ENCODE results near the gene SCGB1D4.
"Not testable (repeated sequence)": the region's sequence is repeated elsewhere in the genome, so short reads cannot be mapped to it uniquely, and the experiment has no call there.

Gene SCGB1D4

DNA sequence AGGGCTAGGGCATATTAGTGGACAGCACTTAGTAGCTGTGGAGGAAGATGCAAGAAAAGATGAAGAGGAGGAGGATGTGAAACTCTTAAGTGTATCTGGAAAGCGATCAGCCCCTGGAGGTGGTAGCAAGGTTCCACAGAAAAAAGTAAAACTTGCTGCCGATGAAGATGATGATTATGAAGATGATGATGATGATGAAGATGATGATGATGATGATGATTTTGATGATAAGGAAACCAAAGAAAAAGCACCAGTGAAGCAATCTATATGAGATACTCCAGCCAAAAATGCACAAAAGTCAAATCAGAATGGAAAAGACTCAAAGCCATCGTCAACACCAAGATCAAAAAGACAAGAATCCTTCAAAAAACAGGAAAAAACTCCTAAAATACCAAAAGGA is 32.4 kb upstream of the SCGB1D4 start:
- H3K9me3 ChIP-seq (ENCODE audit: control insufficient read depth in 1 of 2, low read length in 2 of 2); H3K4me3 ChIP-seq (ENCODE audit: low read depth in 1 of 2, low read length in 2 of 2); H3K27ac ChIP-seq (ENCODE audit: low read depth, low read length); H3K36me3 ChIP-seq (ENCODE audit: control insufficient read depth in 1 of 2, insufficient read depth in 2 of 2, low read length in 2 of 2); H3K27me3 ChIP-seq (ENCODE audit: control insufficient read depth in 1 of 2, insufficient read depth in 2 of 2, low read length in 2 of 2); H3K9ac ChIP-seq (ENCODE audit: low read depth in 1 of 2, low read length in 2 of 2); H3K4me1 ChIP-seq (ENCODE audit: control insufficient read depth in 1 of 2, insufficient read depth in 2 of 2, low read length in 2 of 2): not testable (repeated sequence)

DNA sequence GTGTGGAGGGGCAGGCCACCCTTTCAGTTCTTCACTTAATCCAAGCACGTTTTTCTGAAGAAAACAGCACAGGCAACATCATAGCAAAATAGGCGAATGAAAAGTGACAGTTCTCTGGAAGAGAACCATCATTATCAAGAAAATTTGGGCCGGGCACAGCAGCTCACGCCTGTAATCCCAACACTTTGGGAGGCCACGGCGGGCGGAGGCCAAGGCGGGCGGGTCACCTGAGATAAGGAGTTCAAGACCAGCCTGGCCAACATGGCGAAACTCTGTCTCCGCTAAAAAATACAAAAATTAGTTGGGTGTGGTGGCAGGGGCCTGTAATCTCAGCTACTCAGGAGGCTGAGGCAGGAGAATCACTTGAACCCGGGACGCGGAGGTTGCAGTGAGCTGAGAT is 28.7 kb upstream of the SCGB1D4 start:
- H3K4me1 ChIP-seq (ENCODE audit: control insufficient read depth in 1 of 2, insufficient read depth in 2 of 2, low read length in 2 of 2); H3K9me3 ChIP-seq (ENCODE audit: control insufficient read depth in 1 of 2, low read length in 2 of 2); H3K27ac ChIP-seq (ENCODE audit: low read depth, low read length); H3K36me3 ChIP-seq (ENCODE audit: control insufficient read depth in 1 of 2, insufficient read depth in 2 of 2, low read length in 2 of 2); H3K27me3 ChIP-seq (ENCODE audit: control insufficient read depth in 1 of 2, insufficient read depth in 2 of 2, low read length in 2 of 2); H3K4me3 ChIP-seq (ENCODE audit: low read depth in 1 of 2, low read length in 2 of 2); H3K9ac ChIP-seq (ENCODE audit: low read depth in 1 of 2, low read length in 2 of 2): not testable (repeated sequence)

DNA sequence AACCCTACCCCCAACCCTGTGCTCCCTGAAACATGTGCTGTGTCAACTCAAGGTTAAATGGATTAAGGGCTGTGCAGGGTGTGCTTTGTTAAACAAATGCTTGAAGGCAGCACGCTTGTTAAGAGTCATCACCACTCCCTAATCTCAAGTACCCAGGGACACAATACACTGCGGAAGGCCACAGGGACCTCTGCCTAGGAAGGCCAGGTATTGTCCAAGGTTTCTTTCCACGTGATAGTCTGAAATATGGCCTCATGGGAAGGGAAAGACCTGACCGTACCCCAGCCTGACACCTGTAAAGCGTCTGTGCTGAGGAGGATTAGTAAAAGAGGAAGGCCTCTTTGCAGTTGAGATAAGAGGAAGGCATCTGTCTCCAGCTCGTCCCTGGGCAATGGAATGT is 27.8 kb upstream of the SCGB1D4 start:
- H3K9ac ChIP-seq (ENCODE audit: low read depth in 1 of 2, low read length in 2 of 2); H3K4me1 ChIP-seq (ENCODE audit: control insufficient read depth in 1 of 2, insufficient read depth in 2 of 2, low read length in 2 of 2); H3K4me3 ChIP-seq (ENCODE audit: low read depth in 1 of 2, low read length in 2 of 2); H3K27ac ChIP-seq (ENCODE audit: low read depth, low read length); H3K9me3 ChIP-seq (ENCODE audit: control insufficient read depth in 1 of 2, low read length in 2 of 2); H3K36me3 ChIP-seq (ENCODE audit: control insufficient read depth in 1 of 2, insufficient read depth in 2 of 2, low read length in 2 of 2); H3K27me3 ChIP-seq (ENCODE audit: control insufficient read depth in 1 of 2, insufficient read depth in 2 of 2, low read length in 2 of 2): not testable (repeated sequence)

DNA sequence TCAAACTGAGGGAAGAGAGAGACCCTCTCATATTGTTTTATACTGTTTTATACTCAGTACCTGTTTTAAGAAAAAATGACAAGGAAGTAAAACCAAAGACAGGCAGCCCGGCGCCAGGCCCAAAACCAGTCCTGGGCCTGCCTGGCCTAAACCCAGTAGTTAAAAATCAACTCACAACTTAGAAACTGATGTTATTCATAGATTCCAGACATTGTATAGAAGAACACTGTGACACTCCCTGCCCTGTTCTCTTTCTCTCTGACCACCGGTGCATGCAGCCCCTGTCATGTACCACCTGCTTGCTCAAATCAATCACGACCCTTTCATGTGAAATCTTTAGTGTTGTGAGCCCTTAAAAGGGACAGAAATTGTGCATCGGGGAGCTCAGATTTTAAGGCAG is 26.9 kb upstream of the SCGB1D4 start:
- not testable (repeated sequence) for H3K9ac ChIP-seq (ENCODE audit: low read depth in 1 of 2, low read length in 2 of 2); H3K27me3 ChIP-seq (ENCODE audit: control insufficient read depth in 1 of 2, insufficient read depth in 2 of 2, low read length in 2 of 2); H3K9me3 ChIP-seq (ENCODE audit: control insufficient read depth in 1 of 2, low read length in 2 of 2)

DNA sequence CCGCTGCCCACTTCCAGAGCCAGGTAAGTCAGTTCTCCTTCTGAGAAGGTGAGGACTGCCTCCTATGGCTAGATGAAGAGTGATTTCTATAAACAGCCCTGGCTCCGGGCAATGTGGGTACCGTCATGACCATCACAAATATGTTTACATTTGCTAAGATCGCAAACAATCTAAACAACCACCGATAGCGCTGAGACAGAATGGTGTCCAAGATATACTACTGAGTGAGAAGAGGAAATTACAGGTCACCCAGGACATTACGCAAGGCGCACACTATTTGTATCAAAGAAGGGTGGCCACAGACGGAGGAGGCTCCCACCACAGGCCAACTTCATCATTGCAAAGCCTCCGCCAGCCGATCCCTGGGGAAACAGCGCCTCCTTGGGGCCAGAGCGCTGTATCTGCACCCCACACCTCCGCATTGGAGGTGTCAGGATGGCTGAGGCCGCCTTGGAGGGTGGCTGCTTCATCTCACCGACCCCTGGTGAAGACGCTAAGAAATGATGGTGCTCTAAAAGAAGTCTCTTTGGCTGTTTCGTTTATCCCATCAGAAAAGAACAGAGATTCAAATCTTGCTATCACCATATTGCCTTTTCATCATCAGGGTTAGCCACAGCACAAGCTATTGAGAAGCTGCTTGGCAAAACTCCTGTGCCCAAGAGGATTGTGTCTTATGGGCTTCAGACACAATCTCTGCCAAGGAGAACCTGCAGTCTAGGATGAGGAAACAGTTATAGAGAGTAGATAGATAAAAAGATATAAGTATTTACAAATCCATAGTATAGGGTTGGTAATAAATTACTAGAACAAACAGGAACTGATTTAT is 26.1 kb upstream of the SCGB1D4 start:
- no peaks in the 10 kb centered on the region for H3K27me3 ChIP-seq (ENCODE audit: control insufficient read depth in 1 of 2, insufficient read depth in 2 of 2, low read length in 2 of 2)
- no peak overlapping the region for H3K4me3 ChIP-seq (ENCODE audit: low read depth in 1 of 2, low read length in 2 of 2)
- H3K9me3 ChIP-seq (ENCODE audit: control insufficient read depth in 1 of 2, low read length in 2 of 2): no peaks in the 10 kb centered on the region
- no peak overlapping the region for H3K9ac ChIP-seq (ENCODE audit: low read depth in 1 of 2, low read length in 2 of 2)
- H3K4me1 ChIP-seq (ENCODE audit: control insufficient read depth in 1 of 2, insufficient read depth in 2 of 2, low read length in 2 of 2): no peaks in the 10 kb centered on the region
- no peak overlapping the region for H3K27ac ChIP-seq (ENCODE audit: low read depth, low read length)
- no peaks in the 10 kb centered on the region for H3K36me3 ChIP-seq (ENCODE audit: control insufficient read depth in 1 of 2, insufficient read depth in 2 of 2, low read length in 2 of 2)

More for the DNA sequence above, 26.9 kb upstream of the SCGB1D4 start:
- not testable (repeated sequence) for H3K4me1 ChIP-seq (ENCODE audit: control insufficient read depth in 1 of 2, insufficient read depth in 2 of 2, low read length in 2 of 2); H3K27ac ChIP-seq (ENCODE audit: low read depth, low read length); H3K4me3 ChIP-seq (ENCODE audit: low read depth in 1 of 2, low read length in 2 of 2); H3K36me3 ChIP-seq (ENCODE audit: control insufficient read depth in 1 of 2, insufficient read depth in 2 of 2, low read length in 2 of 2)

DNA sequence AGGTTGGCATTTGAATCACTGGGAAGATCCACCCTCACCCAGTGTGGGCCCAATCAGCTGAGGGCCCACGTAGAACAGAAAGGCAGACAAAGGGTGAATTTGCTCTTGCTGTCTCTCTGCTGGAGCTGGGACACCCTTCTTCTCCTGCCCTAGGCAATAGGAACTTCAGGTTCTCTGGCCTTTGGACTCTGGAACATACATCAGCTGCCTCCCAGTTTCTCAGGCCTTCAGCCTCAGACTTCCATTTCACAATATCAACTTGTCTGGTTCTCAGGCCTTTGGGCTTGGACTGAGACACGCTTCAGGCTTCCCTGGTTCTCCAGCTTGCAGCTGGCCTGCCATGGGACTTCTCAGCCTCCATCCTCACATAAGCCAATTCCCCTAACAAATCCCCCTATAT is 23.6 kb upstream of the SCGB1D4 start:
- H3K27ac ChIP-seq (ENCODE audit: low read depth, low read length): no peak overlapping the region
- H3K4me1 ChIP-seq (ENCODE audit: control insufficient read depth in 1 of 2, insufficient read depth in 2 of 2, low read length in 2 of 2): no peaks in the 10 kb centered on the region
- H3K36me3 ChIP-seq (ENCODE audit: control insufficient read depth in 1 of 2, insufficient read depth in 2 of 2, low read length in 2 of 2): no peaks in the 10 kb centered on the region
- H3K9ac ChIP-seq (ENCODE audit: low read depth in 1 of 2, low read length in 2 of 2): no peak overlapping the region
- H3K9me3 ChIP-seq (ENCODE audit: control insufficient read depth in 1 of 2, low read length in 2 of 2): no peaks in the 10 kb centered on the region
- H3K27me3 ChIP-seq (ENCODE audit: control insufficient read depth in 1 of 2, insufficient read depth in 2 of 2, low read length in 2 of 2): peaks cover 0 to 2% of the 10 kb centered on the region in 2 donors
- H3K4me3 ChIP-seq (ENCODE audit: low read depth in 1 of 2, low read length in 2 of 2): no peak overlapping the region

DNA sequence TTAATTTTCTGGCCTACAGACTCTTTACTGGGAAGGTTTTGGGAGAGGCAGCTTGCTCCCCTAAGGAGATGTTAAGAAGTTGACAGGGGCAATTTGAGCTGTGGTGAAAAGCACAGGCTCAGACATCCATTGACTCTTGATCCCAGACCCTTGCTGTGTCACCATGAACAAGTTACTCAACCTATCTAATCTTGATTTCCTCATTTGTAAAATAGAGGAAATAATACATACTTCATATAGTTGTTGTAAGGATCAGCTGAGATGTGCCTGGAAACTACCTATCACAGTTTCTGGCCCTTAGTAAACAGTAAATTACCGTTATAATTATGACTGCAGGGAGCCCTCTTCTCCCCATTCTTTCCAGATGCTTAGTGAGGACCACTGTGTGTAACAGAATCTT is 16.6 kb upstream of the SCGB1D4 start:
- Histone ChIP-seq H3K27me3 (ENCODE audit: control insufficient read depth in 1 of 2, insufficient read depth in 2 of 2, low read length in 2 of 2) (peaks cover 0 to 2% of the 10 kb centered on the region in 2 donors), H3K4me1 (ENCODE audit: control insufficient read depth in 1 of 2, insufficient read depth in 2 of 2, low read length in 2 of 2) (no peaks in the 10 kb centered on the region), H3K9ac (ENCODE audit: low read depth in 1 of 2, low read length in 2 of 2) (no peak overlapping the region), H3K9me3 (ENCODE audit: control insufficient read depth in 1 of 2, low read length in 2 of 2) (no peaks in the 10 kb centered on the region), H3K4me3 (ENCODE audit: low read depth in 1 of 2, low read length in 2 of 2) (no peak overlapping the region), H3K36me3 (ENCODE audit: control insufficient read depth in 1 of 2, insufficient read depth in 2 of 2, low read length in 2 of 2) (no peaks in the 10 kb centered on the region), H3K27ac (ENCODE audit: low read depth, low read length) (no peak overlapping the region)

DNA sequence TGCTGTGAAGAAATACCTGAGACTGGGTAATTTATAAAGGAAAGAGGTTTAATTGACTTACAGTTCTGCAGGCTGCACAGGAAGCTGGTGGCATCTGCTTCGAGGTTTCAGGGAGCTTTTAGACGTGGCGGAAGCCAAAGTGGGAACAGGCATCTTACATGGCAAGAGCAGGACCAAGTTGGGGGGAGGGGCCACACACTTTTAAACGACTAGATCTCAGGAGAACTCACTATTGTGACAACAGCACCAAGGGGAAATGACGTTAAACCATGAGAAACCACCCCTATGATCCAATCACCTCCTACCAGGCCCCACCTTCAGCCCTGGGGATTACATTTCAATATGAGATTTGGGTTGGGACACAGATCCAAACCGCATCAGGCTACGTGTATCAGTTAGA is 11.1 kb upstream of the SCGB1D4 start:
- H3K9ac ChIP-seq (ENCODE audit: low read depth in 1 of 2, low read length in 2 of 2): no peak overlapping the region
- H3K36me3 ChIP-seq (ENCODE audit: control insufficient read depth in 1 of 2, insufficient read depth in 2 of 2, low read length in 2 of 2): no peaks in the 10 kb centered on the region
- H3K27me3 ChIP-seq (ENCODE audit: control insufficient read depth in 1 of 2, insufficient read depth in 2 of 2, low read length in 2 of 2): no peaks in the 10 kb centered on the region
- H3K4me1 ChIP-seq (ENCODE audit: control insufficient read depth in 1 of 2, insufficient read depth in 2 of 2, low read length in 2 of 2): no peaks in the 10 kb centered on the region
- H3K4me3 ChIP-seq (ENCODE audit: low read depth in 1 of 2, low read length in 2 of 2): no peak overlapping the region
- no peak overlapping the region for H3K27ac ChIP-seq (ENCODE audit: low read depth, low read length)
- no peaks in the 10 kb centered on the region for H3K9me3 ChIP-seq (ENCODE audit: control insufficient read depth in 1 of 2, low read length in 2 of 2)

DNA sequence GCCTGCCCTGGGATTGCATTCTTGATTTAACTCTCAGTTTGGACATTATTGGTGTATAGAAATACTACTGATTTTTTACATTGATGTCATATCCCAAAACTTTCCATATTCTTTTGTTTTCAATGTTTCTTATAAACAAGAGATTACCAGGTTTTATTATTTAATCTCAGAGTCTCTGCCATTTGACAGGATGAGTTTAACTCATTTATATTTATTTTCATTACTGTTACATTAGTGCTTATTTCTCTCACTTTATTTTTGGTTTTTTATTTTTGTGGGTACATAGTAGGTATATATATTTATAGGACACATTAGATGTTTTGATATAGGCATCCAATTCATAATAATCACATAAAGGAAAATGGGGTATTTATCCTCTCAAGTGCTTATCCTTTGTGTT is 9.1 kb upstream of the SCGB1D4 start:
- H3K4me3 ChIP-seq (ENCODE audit: low read depth in 1 of 2, low read length in 2 of 2): no peak overlapping the region
- H3K27me3 ChIP-seq (ENCODE audit: control insufficient read depth in 1 of 2, insufficient read depth in 2 of 2, low read length in 2 of 2): no peaks in the 10 kb centered on the region
- no peak overlapping the region for H3K9ac ChIP-seq (ENCODE audit: low read depth in 1 of 2, low read length in 2 of 2)
- H3K9me3 ChIP-seq (ENCODE audit: control insufficient read depth in 1 of 2, low read length in 2 of 2): no peaks in the 10 kb centered on the region
- no peak overlapping the region for H3K27ac ChIP-seq (ENCODE audit: low read depth, low read length)
- H3K4me1 ChIP-seq (ENCODE audit: control insufficient read depth in 1 of 2, insufficient read depth in 2 of 2, low read length in 2 of 2): no peaks in the 10 kb centered on the region
- no peaks in the 10 kb centered on the region for H3K36me3 ChIP-seq (ENCODE audit: control insufficient read depth in 1 of 2, insufficient read depth in 2 of 2, low read length in 2 of 2)

DNA sequence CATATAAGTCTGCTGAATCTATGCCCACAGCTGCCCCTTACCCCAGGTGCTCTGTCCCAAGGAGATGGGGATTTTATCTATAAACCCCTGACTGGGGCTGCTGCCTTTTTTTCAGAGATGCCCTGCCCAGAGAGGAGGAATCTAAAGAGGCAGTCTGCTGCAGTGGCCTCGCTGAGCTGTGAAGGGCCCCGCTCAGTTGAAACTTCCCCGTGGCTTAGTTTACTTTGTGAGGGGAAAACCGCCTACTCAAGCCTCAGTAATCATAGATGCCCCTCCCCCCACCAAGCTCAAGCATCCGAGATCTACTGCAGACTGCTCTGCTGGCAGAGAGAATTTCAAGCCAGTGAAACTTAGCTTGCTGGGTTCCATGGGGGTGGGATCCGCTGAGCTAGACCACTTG is 7.4 kb upstream of the SCGB1D4 start:
- Histone ChIP-seq H3K36me3 (ENCODE audit: control insufficient read depth in 1 of 2, insufficient read depth in 2 of 2, low read length in 2 of 2) (no peaks in the 10 kb centered on the region), H3K4me3 (ENCODE audit: low read depth in 1 of 2, low read length in 2 of 2) (no peak overlapping the region), H3K4me1 (ENCODE audit: control insufficient read depth in 1 of 2, insufficient read depth in 2 of 2, low read length in 2 of 2) (no peaks in the 10 kb centered on the region), H3K9me3 (ENCODE audit: control insufficient read depth in 1 of 2, low read length in 2 of 2) (no peaks in the 10 kb centered on the region), H3K27ac (ENCODE audit: low read depth, low read length) (no peak overlapping the region), H3K9ac (ENCODE audit: low read depth in 1 of 2, low read length in 2 of 2) (no peak overlapping the region), H3K27me3 (ENCODE audit: control insufficient read depth in 1 of 2, insufficient read depth in 2 of 2, low read length in 2 of 2) (peaks cover 0 to under 1% of the 10 kb centered on the region in 2 donors)

DNA sequence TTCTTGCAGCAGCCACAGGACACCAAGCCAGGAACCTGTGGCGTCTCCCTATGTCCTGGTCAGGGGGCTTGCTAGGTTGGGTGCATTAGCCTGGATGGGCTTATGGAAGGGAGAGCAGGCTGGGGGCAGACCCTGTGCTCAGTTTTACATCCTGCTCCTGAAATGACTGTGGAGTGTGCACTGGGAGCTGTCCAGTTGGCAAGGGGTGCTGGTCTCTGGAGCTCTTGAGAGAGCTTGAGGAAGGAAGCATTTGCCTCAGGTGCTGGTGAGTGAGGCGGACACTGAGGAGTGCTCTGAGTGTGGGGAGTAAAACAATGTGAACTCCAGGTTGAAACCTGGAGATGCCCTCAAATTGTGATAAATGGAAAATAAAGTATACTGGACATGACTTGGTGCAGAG is 3.4 kb downstream of the SCGB1D4 start:
- Histone ChIP-seq H3K9me3 (ENCODE audit: control insufficient read depth in 1 of 2, low read length in 2 of 2) (no peaks in the 10 kb centered on the region), H3K27ac (ENCODE audit: low read depth, low read length) (no peak overlapping the region), H3K9ac (ENCODE audit: low read depth in 1 of 2, low read length in 2 of 2) (no peak overlapping the region), H3K27me3 (ENCODE audit: control insufficient read depth in 1 of 2, insufficient read depth in 2 of 2, low read length in 2 of 2) (peaks cover 0 to 13% of the 10 kb centered on the region in 2 donors), H3K4me1 (ENCODE audit: control insufficient read depth in 1 of 2, insufficient read depth in 2 of 2, low read length in 2 of 2) (no peaks in the 10 kb centered on the region), H3K4me3 (ENCODE audit: low read depth in 1 of 2, low read length in 2 of 2) (no peak overlapping the region), H3K36me3 (ENCODE audit: control insufficient read depth in 1 of 2, insufficient read depth in 2 of 2, low read length in 2 of 2) (no peaks in the 10 kb centered on the region)

All from duodenal mucosa (tissue), 2 donors.